ACC112 (cell line): ENCODE measurements around the gene SOX6.
A peak's percentile ranks its signal among the peaks of the same experiment; 100 is the strongest.

Experiments
- H2AFZ ChIP-seq: fragments of 200-600 bp; sonication (generic); one replicate; pipeline ENCODE4 v1.6.0; 2017; ENCODE audit warnings: antibody characterized with exemption, low read length; ENCODE audit not compliant: unreplicated experiment
- H3K27ac ChIP-seq: fragments of 200-600 bp; sonication (generic); 2 replicates; pipeline ENCODE4 v1.5.1; 2014; ENCODE audit warnings: low read depth, mild to moderate bottlenecking, antibody characterized with exemption, low read length, moderate library complexity
- H3K27me3 ChIP-seq: fragments of 200-600 bp; sonication (generic); 2 replicates; pipeline ENCODE4 v1.6.1; 2014; ENCODE audit warnings: mild to moderate bottlenecking, antibody characterized with exemption, low read length, moderate library complexity, mixed read lengths; ENCODE audit not compliant: insufficient read depth
- H3K36me3 ChIP-seq: fragments of 200-600 bp; sonication (generic); 2 replicates; pipeline ENCODE4 v1.6.1; 2016; ENCODE audit warnings: mild to moderate bottlenecking, antibody characterized with exemption, low read length, moderate library complexity, mixed read lengths; ENCODE audit not compliant: insufficient read depth
- H3K4me1 ChIP-seq: fragments of 200-600 bp; sonication (generic); one replicate; pipeline ENCODE4 v1.6.1; 2016; ENCODE audit warnings: low read length, mixed read lengths; ENCODE audit not compliant: insufficient read depth, unreplicated experiment, control insufficient read depth
- H3K4me3 ChIP-seq: fragments of 200-600 bp; sonication (generic); 2 replicates; pipeline ENCODE4 v1.5.1; 2014; ENCODE audit warnings: mild to moderate bottlenecking, low read depth, low read length
- H3K79me2 ChIP-seq: fragments of 200-600 bp; sonication (generic); one replicate; pipeline ENCODE4 v1.6.0; 2016; ENCODE audit warnings: low read length; ENCODE audit not compliant: control insufficient read depth, unreplicated experiment, insufficient read depth

The SOX6 gene

DNA sequence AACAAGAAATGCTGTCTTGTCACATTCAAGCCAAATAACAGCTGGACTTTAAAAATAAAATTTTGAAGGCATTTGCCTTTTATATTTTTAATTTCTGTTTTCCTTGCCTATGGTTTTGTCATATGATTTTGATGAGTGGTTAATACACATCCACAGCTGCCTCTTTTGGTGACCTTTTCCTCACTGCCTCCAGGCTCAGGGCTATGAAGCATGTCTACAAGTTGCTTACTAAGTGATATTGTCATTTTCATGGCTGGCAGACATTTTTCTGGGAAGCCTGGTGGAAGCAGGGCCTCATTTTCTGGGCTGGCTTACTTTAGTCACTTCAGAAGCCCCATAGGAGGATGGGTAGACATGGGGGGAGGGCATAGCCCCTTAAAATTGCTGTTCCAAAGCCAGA is 344.9 kb downstream of the SOX6 start:
- Histone ChIP-seq H3K4me1 (no peaks in the 10 kb centered on the region), H3K4me3 (no peak overlapping the region), H3K79me2 (no peaks in the 10 kb centered on the region), H3K27me3 (peaks cover 36% of the 10 kb centered on the region; the same call in 1 of the 2 replicates), H3K36me3 (no peaks in the 10 kb centered on the region), H3K27ac (no peak overlapping the region), H2AFZ (no peak overlapping the region)

DNA sequence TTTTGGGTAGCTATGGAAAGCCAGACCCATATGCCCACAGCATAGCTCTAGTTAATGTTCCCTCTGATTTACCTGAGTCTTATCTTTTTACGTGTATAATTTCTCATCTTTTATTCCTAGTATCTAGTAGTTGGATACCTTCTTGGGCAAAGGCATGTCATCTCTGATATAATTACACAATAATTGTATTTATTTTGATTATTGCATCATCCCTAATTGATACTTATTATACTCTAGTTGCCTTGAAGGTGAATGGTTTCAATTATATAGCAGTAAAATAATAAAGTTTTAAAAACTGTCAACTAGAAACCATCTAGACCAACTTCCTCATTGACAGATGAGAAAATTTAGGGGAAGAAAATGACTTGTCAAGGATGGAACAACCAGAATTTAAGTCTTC is 347.3 kb downstream of the SOX6 start:
- H3K27ac ChIP-seq: no peak overlapping the region
- H3K79me2 ChIP-seq: no peaks in the 10 kb centered on the region
- H3K27me3 ChIP-seq: peaks cover 37% of the 10 kb centered on the region; the same call in 1 of the 2 replicates

DNA sequence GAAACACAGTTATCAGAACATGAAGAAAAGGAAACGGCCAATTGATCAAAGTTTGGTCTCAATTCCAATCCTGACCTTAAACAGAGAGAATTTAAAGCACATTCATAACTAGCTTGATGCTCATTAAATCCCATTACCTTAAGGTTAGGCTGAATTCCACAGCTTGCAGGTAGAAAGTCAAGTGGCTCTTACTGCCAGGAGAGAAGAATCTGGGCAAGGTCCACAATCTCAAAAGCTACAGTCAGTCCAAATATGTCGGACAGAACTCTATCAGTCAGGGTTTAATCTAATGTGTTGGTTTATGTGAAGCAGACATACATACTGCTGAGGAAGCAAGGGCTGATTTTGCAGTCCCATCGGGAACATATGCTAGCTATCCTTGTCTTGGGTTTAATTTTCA is 348.8 kb downstream of the SOX6 start:
- H3K27ac ChIP-seq: no peak overlapping the region
- H2AFZ ChIP-seq: no peak overlapping the region
- H3K27me3 ChIP-seq: peaks cover 37% of the 10 kb centered on the region; the same call in 1 of the 2 replicates
- no peaks in the 10 kb centered on the region for H3K36me3 ChIP-seq
- no peaks in the 10 kb centered on the region for H3K79me2 ChIP-seq
- H3K4me1 ChIP-seq: peaks cover 4% of the 10 kb centered on the region
- H3K4me3 ChIP-seq: no peak overlapping the region

More for the DNA sequence above, 347.3 kb downstream of the SOX6 start:
- Histone ChIP-seq H3K36me3 (no peaks in the 10 kb centered on the region), H3K4me3 (no peak overlapping the region), H2AFZ (no peak overlapping the region), H3K4me1 (no peaks in the 10 kb centered on the region)

DNA sequence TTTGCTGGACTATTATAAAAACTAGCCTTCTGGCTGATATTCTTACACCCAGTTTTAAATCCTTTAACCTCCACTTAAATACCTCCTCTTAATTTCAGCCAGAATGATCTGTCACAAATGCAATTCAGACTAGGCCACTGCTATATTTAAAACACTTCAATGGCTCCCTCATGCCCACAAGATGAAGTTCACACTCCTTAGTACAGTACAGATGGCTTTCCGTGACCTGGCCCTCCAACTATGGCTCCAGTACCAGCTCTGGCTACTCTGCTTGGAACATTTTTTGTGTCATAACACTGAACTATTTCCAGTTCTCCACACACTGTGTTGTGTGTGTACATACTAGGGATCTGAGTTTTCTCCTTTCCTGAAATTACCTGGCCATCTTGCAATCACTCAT is 353.4 kb downstream of the SOX6 start:
- Histone ChIP-seq H2AFZ (no peak overlapping the region), H3K27me3 (peaks cover 18% of the 10 kb centered on the region; the same call in 1 of the 2 replicates), H3K27ac (peak overlapping the region; percentile 61; the same call in 1 of the 2 replicates), H3K4me1 (peaks cover 34% of the 10 kb centered on the region), H3K4me3 (no peak overlapping the region), H3K79me2 (no peaks in the 10 kb centered on the region), H3K36me3 (no peaks in the 10 kb centered on the region)

DNA sequence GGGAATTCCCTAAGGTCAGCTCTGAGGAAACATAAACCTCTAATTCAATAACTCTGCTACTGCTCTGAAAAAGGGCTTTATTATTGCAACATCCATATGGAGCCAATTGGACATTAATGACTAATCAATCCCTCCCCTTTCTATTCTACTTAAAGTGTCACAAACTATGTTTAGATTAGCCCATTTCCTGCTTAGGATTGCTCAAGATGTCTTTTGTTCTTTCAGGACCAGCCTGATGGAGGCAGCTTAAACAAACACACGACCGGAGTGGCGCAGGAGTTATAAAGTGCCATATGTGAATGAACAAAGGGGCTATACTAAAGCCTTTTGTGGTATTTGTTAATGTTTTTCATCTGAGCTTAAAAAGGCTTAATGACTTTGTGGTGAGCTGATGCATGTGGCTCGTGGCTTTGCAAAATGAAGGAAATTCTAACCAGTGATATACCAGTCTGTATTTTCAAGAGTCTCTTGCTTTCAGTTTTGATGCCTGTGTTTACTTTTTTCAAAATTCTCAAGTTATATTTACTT is 354.4 kb downstream of the SOX6 start:
- H2AFZ ChIP-seq: peak overlapping the region; percentile 52
- no peaks in the 10 kb centered on the region for H3K36me3 ChIP-seq
- H3K4me1 ChIP-seq: peaks cover 34% of the 10 kb centered on the region
- no peaks in the 10 kb centered on the region for H3K79me2 ChIP-seq
- peak overlapping the region; percentile 53 for H3K4me3 ChIP-seq
- H3K27me3 ChIP-seq: peaks cover 9% of the 10 kb centered on the region; the same call in 1 of the 2 replicates
- H3K27ac ChIP-seq: peak overlapping the region; percentile 61

- Histone ChIP-seq H3K4me1 (peaks cover 34% of the 10 kb centered on the region), H3K36me3 (no peaks in the 10 kb centered on the region), H3K79me2 (no peaks in the 10 kb centered on the region), H3K27me3 (peaks cover 6% of the 10 kb centered on the region; the same call in 1 of the 2 replicates), H2AFZ (peak overlapping the region; percentile 23), H3K27ac (peak overlapping the region; percentile 61), H3K4me3 (peak overlapping the region; percentile 53)
Observed at GRCh38 chr11:16001044-16001568, 355.2 kb downstream of the SOX6 start.

- H3K27me3 ChIP-seq: peaks cover 2% of the 10 kb centered on the region; the same call in 1 of the 2 replicates
- H3K27ac ChIP-seq: peak overlapping the region; percentile 27; the same call in 1 of the 2 replicates
- no peaks in the 10 kb centered on the region for H3K36me3 ChIP-seq
- no peak overlapping the region for H3K4me3 ChIP-seq
- no peaks in the 10 kb centered on the region for H3K79me2 ChIP-seq
- H2AFZ ChIP-seq: peak overlapping the region; percentile 67
- peaks cover 34% of the 10 kb centered on the region for H3K4me1 ChIP-seq
Observed at GRCh38 chr11:16000065-16000464, 356.3 kb downstream of the SOX6 start.

- H3K79me2 ChIP-seq: no peaks in the 10 kb centered on the region
- no peaks in the 10 kb centered on the region for H3K27me3 ChIP-seq
- no peak overlapping the region for H3K27ac ChIP-seq
- H3K4me3 ChIP-seq: no peak overlapping the region
- H2AFZ ChIP-seq: no peak overlapping the region
- no peaks in the 10 kb centered on the region for H3K4me1 ChIP-seq
- no peaks in the 10 kb centered on the region for H3K36me3 ChIP-seq
Observed at GRCh38 chr11:15993345-15993744, 363.0 kb downstream of the SOX6 start.

DNA sequence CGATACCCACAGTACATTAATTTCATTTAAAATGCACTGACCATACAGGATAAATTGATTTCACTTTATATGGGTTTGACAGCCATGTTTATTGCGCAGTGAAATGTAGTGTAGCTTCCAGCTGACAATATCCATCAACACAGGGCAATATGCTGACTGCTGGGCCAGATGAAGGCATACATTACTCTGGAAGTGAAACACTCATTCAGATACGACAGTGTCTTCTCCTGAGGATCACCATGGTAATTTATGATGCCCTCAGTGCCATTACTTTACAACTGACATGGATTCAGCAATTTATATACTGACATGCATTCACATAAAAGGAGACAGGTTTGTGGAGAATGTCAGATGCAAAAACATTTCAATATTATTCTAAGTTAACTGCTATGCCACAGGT is 365.1 kb downstream of the SOX6 start:
- no peak overlapping the region for H3K4me3 ChIP-seq
- H2AFZ ChIP-seq: no peak overlapping the region
- no peaks in the 10 kb centered on the region for H3K36me3 ChIP-seq
- no peaks in the 10 kb centered on the region for H3K4me1 ChIP-seq
- H3K27ac ChIP-seq: no peak overlapping the region
- H3K79me2 ChIP-seq: no peaks in the 10 kb centered on the region
- H3K27me3 ChIP-seq: no peaks in the 10 kb centered on the region

- no peak overlapping the region for H2AFZ ChIP-seq
- H3K27me3 ChIP-seq: no peaks in the 10 kb centered on the region
- no peak overlapping the region for H3K27ac ChIP-seq
- no peaks in the 10 kb centered on the region for H3K36me3 ChIP-seq
- no peaks in the 10 kb centered on the region for H3K79me2 ChIP-seq
- no peaks in the 10 kb centered on the region for H3K4me1 ChIP-seq
- no peak overlapping the region for H3K4me3 ChIP-seq
Observed at GRCh38 chr11:15989685-15990084, 366.7 kb downstream of the SOX6 start.

DNA sequence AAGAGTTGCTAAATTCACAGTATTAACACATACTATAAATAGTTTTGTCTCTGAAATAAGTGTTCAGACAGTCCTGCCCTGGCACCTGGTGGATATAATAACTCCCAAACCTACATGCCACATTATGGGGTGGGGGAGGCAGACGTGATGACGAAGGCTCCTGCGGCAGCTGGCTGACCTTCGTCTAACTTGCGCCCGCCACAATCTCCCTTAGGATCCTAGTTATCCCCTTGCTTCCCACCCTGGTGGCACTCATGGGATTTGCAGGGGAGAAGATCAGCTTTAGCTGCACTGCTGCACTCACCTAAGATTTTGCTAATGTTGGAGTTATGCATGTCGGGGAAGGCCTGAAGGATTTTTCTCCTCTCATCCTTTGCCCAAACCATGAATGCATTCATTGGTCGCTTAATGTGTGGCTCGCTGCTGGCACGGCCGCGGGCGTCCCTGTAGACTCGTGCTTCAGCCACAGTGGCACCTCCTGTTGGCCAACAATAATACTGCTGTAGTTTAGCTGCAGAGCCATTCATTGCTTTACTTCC is 367.6 kb downstream of the SOX6 start:
- H3K27me3 ChIP-seq: no peaks in the 10 kb centered on the region; the same call in 1 of the 2 replicates
- H3K4me1 ChIP-seq: no peaks in the 10 kb centered on the region
- H3K79me2 ChIP-seq: no peaks in the 10 kb centered on the region
- H3K4me3 ChIP-seq: no peak overlapping the region
- H3K27ac ChIP-seq: no peak overlapping the region
- H3K36me3 ChIP-seq: no peaks in the 10 kb centered on the region
- no peak overlapping the region for H2AFZ ChIP-seq
